GM12872 (cell line): ENCODE data around the gene TFF2.

Source experiments
- CTCF ChIP-seq: IDR thresholded peaks from 3 replicates; pipeline ENCODE4 v1.5.1; 2011; ENCODE audit warnings: low read depth, mild to moderate bottlenecking, low read length, moderate library complexity; ENCODE audit not compliant: insufficient read depth

TFF2 gene

DNA sequence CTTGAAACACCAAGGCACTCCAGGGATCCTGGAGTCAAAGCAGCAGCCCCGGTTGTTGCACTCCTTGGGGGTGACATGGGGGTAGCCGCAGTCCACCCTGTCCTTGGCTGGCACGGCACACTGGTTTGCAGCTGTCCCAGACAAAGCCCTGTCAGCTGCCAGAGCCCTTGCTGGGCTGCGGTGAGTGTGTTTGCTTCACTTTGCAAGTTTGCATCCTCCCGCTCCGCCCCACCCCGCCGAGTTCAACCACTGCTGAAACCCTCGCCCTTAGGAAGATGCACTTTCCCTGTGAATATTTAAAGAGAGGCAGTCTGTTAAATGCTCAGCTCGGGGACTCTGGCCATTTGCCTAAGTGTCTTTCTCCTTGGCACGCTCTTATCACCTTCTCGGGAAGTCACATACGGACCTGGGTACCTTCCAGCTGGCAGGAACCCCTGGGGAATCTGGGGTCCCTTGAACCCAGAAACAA lies 37.3 kb downstream of the TFF2 start:
- TF ChIP-seq CTCF: no peak

DNA sequence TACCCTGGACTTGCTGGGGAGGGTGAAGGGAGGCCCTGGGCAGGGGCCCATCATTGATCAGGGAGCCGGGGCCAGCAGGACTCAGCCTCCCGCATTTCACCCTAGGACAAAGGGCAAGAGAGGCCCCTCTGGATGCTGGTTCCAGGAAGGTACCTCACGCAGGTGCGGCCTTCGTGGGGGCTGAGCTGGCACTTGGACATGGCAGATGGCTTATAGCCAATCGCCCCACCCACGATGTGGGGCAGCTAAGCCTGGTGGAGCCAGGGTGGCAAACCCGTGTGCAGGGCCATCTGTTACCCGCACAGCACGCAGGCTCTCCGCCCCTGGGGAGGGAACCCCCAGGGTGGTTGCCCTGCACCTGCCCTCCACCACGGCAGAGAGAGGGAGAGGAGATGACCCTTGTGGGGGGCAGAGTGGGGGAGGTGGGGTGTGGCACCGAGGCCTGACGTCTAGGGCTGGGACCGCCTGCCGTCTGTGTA lies 38.1 kb downstream of the TFF2 start:
- TF ChIP-seq CTCF: no peak

DNA sequence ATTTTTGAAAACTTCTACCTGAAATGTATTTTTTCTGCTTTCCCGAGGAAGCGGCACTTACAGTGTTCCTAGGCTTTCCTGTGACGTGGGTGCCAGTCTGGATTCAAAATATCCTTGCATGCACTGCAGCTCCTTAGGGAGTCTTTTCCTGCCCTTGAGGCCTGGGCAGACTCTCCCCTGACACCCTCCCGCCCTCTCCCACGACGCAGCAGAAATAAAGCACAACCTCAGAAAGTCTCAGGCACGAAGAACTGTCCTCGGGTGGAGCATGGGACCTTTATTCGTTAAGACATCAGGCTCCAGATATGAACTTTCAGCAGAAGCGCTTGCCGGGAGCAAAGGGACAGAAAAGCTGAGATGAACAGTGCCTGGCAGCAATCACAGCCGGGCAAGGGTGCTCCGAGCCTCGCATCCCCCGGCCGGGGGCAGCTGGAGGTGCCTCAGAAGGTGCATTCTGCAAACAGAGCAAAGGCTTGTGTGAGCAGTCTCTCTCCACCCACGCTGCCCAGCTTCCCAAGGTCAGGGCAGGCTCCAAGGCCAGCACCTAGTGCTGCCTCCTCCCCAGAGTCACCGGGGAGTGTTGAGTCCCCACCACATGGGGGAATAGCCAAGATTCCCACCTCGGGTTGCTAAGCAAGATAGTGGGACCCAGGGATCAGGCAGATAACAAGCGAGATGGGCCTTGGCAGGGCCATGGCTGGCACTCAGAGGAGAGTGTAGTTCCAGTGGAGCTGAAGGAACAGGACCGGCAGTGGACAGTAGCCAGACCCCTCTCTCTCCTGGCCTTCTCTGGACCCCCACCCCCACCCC lies 38.8 kb downstream of the TFF2 start:
- no peak for TF ChIP-seq CTCF

DNA sequence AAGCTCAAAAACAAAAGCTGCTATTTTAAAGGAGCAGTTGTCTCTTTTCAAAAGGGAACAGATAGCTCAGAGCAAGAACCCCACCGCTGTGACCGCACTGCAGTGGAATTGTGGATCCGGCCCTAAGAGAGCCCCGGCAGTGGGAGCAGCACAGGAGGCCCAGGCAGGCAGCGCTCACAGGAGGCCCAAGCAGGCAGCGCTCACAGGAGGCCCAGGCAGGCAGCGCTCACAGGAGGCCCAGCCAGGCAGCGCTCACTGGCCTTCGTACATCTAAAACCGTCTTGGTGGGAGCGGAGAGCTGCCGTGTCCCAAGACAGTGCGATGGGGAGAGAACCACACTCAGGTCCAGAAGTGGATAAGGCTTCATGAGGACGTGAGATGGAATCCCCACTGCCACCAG lies 39.6 kb downstream of the TFF2 start:
- no peak for TF ChIP-seq CTCF

DNA sequence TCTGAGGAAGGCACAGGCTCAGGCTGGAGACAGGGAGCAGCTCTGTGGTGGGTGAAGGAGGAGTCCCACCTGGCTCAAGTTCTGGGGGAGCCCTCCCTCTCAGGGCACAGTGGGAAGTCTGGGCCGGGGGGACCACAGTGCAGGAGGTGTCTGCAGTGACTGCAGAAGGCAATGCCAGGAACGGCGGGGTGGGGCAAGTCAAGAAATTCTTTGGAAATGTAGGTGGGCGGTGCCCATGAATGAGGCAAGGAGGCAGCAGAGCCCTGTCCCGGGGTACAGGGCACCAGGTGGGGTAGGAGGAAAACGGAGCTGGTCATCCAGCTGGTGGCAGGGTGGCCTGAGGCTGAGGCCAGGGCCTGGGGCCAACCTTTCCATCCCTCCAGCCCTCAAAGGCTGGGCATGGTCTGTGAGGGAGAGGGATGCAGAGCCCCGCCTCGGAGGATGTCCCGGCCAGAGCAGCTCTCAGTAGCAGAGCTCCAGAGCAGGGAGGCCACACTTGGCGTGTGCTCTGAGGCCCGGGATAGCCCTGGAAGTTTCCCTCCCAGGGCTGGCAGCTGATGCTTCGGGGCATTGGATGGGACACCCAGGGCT lies 40.3 kb downstream of the TFF2 start:
- TF ChIP-seq CTCF: no peak

- peak; percentile 89 for TF ChIP-seq CTCF
Observed at GRCh38 chr21:42309753-42310213, 41.0 kb downstream of the TFF2 start.

- TF ChIP-seq CTCF: 0 out of 3 replicates have a peak, but pooled peaks have one; percentile 13
Observed at GRCh38 chr21:42308914-42309752, 41.7 kb downstream of the TFF2 start.
